Ishikawa (cell line): ENCODE measurements around the gene PLP1.
"Not testable (repeated sequence)": the region's sequence is repeated elsewhere in the genome, so short reads cannot be mapped to it uniquely, and the experiment has no call there.

Experiments
- CEBPB ChIP-seq: IDR thresholded peaks from 2 replicates; pipeline ENCODE4 v1.6.1; 2012
- CREB1 ChIP-seq: IDR thresholded peaks from 2 replicates; pipeline ENCODE4 v1.6.1; 2012; ENCODE audit warnings: low read depth
- EGR1 ChIP-seq: IDR thresholded peaks from 2 replicates; pipeline ENCODE4 v1.6.1; 2012
- EP300 ChIP-seq: IDR thresholded peaks from 2 replicates; pipeline ENCODE4 v1.6.1; 2012; ENCODE audit warnings: borderline replicate concordance
- FOXM1 ChIP-seq: IDR thresholded peaks from 2 replicates; pipeline ENCODE4 v1.6.1; 2012; ENCODE audit warnings: low read depth, borderline replicate concordance
- NFIC ChIP-seq: IDR thresholded peaks from 2 replicates; pipeline ENCODE4 v1.6.1; 2012
- RAD21 ChIP-seq: IDR thresholded peaks from 2 replicates; pipeline ENCODE4 v1.6.1; 2012; ENCODE audit warnings: low read depth
- REST ChIP-seq: IDR thresholded peaks from 2 replicates; pipeline ENCODE4 v1.6.1; 2012; ENCODE audit warnings: low read depth, mild to moderate bottlenecking
- TAF1 ChIP-seq: IDR thresholded peaks from 2 replicates; pipeline ENCODE4 v1.6.1; 2012; ENCODE audit warnings: low read depth, mild to moderate bottlenecking
- TEAD4 ChIP-seq: IDR thresholded peaks from 2 replicates; pipeline ENCODE4 v1.6.1; 2012
- YY1 ChIP-seq: IDR thresholded peaks from 2 replicates; pipeline ENCODE4 v1.6.1; 2012; ENCODE audit warnings: low read depth
- TF ChIP-seq, protein P1 (sequence below): IDR thresholded peaks from 2 replicates; pipeline ENCODE4 v1.6.1; 2012
- TF ChIP-seq, protein P2 (sequence below): IDR thresholded peaks from 2 replicates; pipeline ENCODE4 v1.6.1; 2012

DNA sequence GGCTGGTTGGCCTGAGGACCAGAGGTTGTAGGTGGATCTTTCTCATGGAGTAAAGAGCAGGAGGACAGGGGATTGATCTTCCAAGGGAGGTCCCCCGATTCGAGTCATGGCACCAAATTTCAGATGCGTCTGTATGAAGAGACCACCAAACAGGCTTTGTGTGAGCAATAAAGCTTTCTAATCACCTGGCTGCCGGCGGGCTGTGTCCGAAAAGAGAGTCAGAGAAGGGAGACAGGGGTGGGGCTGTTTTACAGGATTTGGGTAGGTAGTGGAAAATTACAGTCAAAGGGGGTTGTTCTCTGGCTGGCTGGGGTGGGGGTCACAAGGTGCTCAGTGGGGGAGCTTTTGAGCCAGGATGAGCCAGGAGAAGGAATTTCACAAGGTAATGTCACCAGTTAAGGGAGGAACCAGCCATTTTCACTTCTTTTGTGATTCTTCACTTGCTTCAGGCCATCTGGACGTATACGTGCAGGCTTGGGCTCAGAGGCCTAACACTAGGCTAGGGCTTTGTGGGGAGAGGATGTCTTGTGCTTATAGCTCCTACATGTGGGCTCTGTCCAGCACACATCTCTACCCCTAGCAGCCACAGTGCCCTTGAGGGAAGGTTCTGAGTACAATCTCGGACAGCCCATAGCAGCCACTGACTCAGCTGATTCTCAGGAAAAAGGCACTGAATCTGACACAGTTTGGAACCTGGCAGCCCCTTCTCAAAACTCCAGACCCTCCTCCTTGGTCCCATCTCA is 9.7 kb upstream of the PLP1 start:
- TF ChIP-seq TAF1, EGR1, YY1, CREB1, NFIC, RAD21, CEBPB, EP300, TEAD4, FOXM1: not testable (repeated sequence)
- peak; percentile 32; the same call in 1 of the 2 replicates for TF ChIP-seq REST
- TF ChIP-seq, protein P1, sequence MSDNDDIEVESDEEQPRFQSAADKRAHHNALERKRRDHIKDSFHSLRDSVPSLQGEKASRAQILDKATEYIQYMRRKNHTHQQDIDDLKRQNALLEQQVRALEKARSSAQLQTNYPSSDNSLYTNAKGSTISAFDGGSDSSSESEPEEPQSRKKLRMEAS = not testable (repeated sequence)
- TF ChIP-seq, protein P2, sequence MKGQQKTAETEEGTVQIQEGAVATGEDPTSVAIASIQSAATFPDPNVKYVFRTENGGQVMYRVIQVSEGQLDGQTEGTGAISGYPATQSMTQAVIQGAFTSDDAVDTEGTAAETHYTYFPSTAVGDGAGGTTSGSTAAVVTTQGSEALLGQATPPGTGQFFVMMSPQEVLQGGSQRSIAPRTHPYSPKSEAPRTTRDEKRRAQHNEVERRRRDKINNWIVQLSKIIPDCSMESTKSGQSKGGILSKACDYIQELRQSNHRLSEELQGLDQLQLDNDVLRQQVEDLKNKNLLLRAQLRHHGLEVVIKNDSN = not testable (repeated sequence)
